HG03103 (cell line): Measurements from ENCODE around the gene OR5AK2.
"Not testable (repeated sequence)": the region's sequence is repeated elsewhere in the genome, so short reads cannot be mapped to it uniquely, and the experiment has no call there.

Source experiments
- ATAC-seq: cut with Tn5 transposase; IDR thresholded peaks from one replicate; pipeline ENCODE4 v1.9.1; 2021; ENCODE audit warnings: low read depth; ENCODE audit not compliant: unreplicated experiment

The OR5AK2 gene

GRCh38 chr11:56988614-56989013, at the start of gene OR5AK2:
Gene OR5AK2, plus strand, starts transcription at chr11:56988914. Its CDS starts 0 bp downstream, at chr11:56988914.
- no peak for ATAC-seq

GRCh38 chr11:56945526-56945925, 43.2 kb upstream of the OR5AK2 start:
- not testable (repeated sequence) for ATAC-seq

GRCh38 chr11:56948991-56949515, 39.7 kb upstream of the OR5AK2 start:
- no peak for ATAC-seq

GRCh38 chr11:56950510-56950909, 38.2 kb upstream of the OR5AK2 start:
- no peak for ATAC-seq

- not testable (repeated sequence) for ATAC-seq
These were observed 34.8 kb upstream of the OR5AK2 start for GRCh38 chr11:56953907-56954306.

GRCh38 chr11:56961609-56962008, 27.1 kb upstream of the OR5AK2 start:
- no peak for ATAC-seq

GRCh38 chr11:56967726-56968125, 21.0 kb upstream of the OR5AK2 start:
- ATAC-seq: no peak

GRCh38 chr11:56968524-56968923, 20.2 kb upstream of the OR5AK2 start:
- ATAC-seq: no peak

GRCh38 chr11:56977314-56977713, 11.4 kb upstream of the OR5AK2 start:
- no peak for ATAC-seq

GRCh38 chr11:56990702-56991101, 2.0 kb downstream of the OR5AK2 start:
- ATAC-seq: no peak

GRCh38 chr11:56994532-56994931, 5.8 kb downstream of the OR5AK2 start:
- no peak for ATAC-seq

- ATAC-seq: no peak
These were observed 13.1 kb downstream of the OR5AK2 start for GRCh38 chr11:57001674-57002401.

GRCh38 chr11:57008373-57008772, 19.7 kb downstream of the OR5AK2 start:
- ATAC-seq: no peak

- no peak for ATAC-seq
These were observed 27.0 kb downstream of the OR5AK2 start for GRCh38 chr11:57015679-57016078.

GRCh38 chr11:57031556-57031955, 42.8 kb downstream of the OR5AK2 start:
- ATAC-seq: no peak
